Hypothalamus (tissue), 51 donors: ENCODE results near the gene FOXO4.

ENCODE experiments used
- DNase-seq, 51 donors: peaks; one replicate each; lab custom pipeline; 2025; lab: John Stamatoyannopoulos, UW

FOXO4 gene

DNA sequence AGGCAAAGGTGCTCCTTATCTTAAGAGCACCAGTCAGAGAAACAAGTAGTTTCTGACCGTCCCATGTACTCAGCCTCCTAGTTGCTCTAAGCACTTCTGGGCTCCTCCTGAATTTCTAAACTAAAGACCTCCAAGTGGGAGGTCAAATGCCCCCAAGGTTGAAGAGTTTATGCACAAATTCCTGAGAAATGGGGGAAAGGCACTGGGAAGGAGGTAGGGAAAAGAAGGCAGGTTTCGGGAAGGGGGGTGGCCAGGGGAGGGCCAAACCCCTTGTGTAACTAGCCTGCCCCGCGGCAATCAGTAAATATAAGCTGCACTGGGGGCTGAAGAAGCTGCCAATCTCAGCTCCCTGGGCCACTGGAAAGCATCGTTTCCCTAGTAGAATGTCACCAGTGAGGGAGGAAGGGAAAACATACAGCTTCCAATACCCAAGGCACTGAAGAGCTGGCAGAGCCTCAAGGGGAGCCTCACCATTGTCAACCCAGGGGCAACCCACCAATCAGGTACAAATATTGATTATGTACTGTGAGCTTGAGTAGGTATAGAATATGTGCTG lies 3.4 kb downstream of the FOXO4 start:
- no peak for DNase-seq

GRCh38 chrX:71099736-71100135 lies 4.1 kb downstream of the FOXO4 start:
- DNase-seq = no peak

DNA sequence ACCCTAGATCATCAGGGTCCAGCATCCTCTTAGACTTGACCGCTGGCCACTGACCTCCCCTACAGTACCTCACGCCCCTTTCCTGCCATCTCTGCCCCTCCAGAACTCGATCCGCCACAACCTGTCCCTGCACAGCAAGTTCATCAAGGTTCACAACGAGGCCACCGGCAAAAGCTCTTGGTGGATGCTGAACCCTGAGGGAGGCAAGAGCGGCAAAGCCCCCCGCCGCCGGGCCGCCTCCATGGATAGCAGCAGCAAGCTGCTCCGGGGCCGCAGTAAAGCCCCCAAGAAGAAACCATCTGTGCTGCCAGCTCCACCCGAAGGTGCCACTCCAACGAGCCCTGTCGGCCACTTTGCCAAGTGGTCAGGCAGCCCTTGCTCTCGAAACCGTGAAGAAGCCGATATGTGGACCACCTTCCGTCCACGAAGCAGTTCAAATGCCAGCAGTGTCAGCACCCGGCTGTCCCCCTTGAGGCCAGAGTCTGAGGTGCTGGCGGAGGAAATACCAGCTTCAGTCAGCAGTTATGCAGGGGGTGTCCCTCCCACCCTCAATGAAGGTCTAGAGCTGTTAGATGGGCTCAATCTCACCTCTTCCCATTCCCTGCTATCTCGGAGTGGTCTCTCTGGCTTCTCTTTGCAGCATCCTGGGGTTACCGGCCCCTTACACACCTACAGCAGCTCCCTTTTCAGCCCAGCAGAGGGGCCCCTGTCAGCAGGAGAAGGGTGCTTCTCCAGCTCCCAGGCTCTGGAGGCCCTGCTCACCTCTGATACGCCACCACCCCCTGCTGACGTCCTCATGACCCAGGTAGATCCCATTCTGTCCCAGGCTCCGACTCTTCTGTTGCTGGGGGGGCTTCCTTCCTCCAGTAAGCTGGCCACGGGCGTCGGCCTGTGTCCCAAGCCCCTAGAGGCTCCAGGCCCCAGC lies 5.2 kb downstream of the FOXO4 start:
- DNase-seq = no peak

GRCh38 chrX:71102292-71102691 lies 6.6 kb downstream of the FOXO4 start:
- no peak for DNase-seq

- peak in 6 of 51 donors; percentile 1 to 7 (median 2) for DNase-seq
Measured at GRCh38 chrX:71103110-71103983, 7.7 kb downstream of the FOXO4 start.

DNA sequence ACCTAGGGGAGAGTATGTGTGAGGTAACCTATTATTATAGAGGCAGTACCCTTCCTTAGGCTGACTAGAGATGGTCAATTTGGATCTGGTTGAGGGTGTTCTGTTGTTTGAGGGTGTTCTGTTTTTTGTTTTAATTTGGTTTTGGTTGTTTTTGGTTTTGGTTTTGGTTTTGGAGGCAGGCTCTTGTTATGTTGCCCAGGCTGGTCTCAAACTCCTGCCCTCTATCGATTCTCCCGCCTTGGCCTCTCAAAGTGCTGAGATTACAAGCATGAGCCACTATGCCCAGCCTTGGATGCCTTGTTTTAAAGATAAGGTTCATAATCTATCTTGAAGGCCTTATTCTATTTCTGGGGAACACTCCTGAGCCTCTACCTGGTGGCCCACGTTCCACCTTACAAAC lies 10.0 kb downstream of the FOXO4 start:
- DNase-seq = no peak

GRCh38 chrX:71106427-71106826 lies 10.8 kb downstream of the FOXO4 start, which contains the start of gene CXorf65:
Gene CXorf65 (minus strand): TSS chrX:71106740. CDS start chrX:71106556, 184 bp downstream.
- no peak for DNase-seq

- DNase-seq = no peak
Measured at GRCh38 chrX:71107245-71107644, 11.6 kb downstream of the FOXO4 start.

GRCh38 chrX:71107762-71108360 lies 12.2 kb downstream of the FOXO4 start:
- peak in 1 of 51 donors; percentile 0 for DNase-seq

DNA sequence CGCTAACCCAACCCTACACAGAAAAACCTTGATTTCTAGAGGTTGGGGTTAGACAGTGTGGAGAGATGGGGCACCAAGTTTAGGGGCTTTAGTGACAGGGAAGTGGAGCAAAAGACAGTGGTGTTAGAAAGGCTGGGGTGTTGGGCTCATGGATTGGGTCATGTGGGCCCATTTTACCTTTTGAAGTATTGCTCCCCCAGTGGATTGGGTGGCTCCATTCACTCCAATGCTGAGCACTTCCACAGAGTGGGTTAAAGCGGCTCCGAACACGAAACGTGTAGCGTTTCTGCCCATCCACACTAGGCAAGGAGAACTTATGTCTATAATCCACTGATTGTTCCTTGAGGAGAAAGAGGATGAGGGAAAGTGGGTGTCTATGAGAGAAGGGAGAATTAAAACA lies 13.4 kb downstream of the FOXO4 start:
- no peak for DNase-seq

- DNase-seq = no peak
Measured at GRCh38 chrX:71111141-71111843, 15.6 kb downstream of the FOXO4 start, which contains the start of gene IL2RG. Gene IL2RG (minus strand): TSS chrX:71111577. CDS start chrX:71111539, 38 bp downstream.

DNA sequence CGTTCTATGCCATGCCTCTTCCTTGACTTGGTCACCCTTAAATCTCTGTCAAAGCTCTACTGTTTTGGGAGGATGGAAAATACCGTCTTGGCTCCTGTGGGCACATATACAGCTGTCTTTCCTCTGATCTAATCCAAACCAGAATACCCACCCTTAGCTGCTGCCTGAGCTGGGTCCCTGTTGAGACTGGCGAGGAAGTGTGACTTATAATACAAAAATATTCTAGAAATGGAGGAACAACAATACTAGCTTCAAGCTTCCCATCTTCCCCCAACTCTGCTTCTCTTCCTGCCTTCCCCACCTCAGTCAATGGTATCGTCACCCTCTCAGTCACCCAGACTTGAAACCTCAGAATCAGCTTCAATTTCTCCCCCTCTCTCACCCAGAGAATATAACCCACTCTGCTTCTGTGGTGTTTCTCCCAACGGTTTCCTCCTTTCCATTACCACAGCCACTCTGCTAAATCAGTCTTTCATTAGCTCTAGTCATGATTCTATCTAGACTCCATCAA lies 16.3 kb downstream of the FOXO4 start:
- no peak for DNase-seq

DNA sequence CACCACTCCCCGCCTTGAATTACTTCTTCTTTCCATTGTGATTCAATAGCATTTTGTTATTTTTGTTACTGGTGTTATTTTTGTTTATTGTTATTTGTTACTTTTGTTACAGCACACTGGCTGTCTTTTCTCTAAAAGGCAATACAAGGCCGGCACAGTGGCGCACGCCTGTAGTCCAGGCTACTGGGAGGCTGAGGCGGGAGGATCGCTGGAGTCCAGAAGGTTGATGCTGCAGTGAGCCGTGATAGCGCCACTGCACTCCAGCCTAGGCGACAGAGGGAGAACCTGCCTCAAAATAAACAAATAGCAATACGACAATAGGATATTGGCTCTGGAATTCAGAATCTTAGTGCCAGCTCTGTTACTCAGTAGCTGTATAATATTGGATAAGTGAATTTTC lies 21.7 kb downstream of the FOXO4 start:
- DNase-seq = no peak

DNA sequence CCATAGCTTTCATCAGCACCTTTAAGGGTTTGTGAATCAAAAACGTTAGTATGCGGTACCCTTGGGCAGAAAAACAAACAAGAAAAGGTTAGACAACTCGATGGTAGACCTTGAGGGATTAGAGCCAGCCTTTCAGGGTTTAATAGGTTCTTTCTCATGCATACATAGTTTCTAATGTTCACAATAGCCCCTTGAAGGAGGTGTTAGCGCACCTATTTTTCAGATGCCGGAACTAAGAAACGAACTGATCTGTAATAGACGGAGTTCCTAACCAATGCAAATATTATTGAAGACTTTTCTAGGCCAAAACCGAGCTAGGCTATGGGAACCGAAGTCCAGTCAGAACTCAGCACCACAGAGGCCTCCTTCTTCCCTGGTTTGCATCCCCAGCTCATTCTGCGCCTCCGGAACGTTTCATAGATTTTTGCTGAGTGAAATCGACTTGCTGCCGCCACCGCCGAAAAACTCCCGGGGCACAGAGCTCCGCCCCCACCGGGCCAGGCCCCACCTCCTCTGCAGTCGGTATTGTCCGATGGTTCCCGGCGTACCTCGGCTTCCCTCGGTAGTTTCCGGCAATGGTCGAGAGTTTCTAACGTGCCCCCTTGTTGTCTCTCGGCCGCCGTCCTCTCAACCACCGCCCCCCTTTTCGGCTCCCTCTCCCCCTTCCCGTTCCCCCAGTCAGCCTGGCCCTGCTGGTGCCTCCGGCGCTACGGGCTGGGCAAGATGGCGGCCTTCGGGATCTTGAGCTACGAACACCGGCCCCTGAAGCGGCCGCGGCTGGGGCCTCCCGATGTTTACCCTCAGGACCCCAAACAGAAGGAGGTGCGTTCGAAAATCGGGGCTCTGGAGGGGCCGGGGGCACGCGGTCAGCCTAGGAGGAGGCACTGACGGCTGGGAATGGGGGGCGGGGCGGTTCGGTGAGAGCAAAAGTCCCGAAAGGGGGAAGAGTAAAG lies 22.7 kb downstream of the FOXO4 start, which contains the start of gene MED12:
MED12 (plus strand) TSS at position 565 of the 953 bp plus-strand sequence; CDS start at position 724, 159 bp downstream.
- peak; percentile 4 to 86 (median 72) for DNase-seq

DNA sequence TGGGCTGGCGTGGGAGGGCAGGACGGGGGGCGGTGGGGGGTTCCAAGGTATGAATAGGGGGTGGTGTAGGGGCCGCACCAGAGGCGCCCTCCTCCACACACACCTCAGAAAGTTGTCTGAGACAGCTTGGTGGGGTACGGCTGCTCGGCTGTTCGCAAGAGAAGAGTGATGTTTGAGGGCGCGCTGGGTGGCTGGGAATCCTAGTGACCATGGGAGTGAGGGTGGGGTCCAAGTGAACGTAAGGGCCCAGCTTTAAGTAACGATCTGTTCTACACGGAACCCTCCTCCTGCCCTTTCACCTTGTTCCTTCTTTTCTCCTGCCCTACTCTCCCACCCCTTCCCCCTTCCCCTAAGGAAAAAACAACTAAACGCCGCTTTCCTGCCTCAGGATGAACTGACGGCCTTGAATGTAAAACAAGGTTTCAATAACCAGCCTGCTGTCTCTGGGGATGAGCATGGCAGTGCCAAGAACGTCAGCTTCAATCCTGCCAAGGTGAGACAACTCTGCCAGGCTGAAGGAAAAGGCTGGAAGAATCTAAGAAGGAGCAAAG lies 23.4 kb downstream of the FOXO4 start:
- DNase-seq = peak in 4 of 51 donors; percentile 1 to 35 (median 13)

GRCh38 chrX:71128166-71128833 lies 32.6 kb downstream of the FOXO4 start:
- DNase-seq = no peak
